GM12878 (cell line): ENCODE measurements around the gene RGMB.

Experiments used
- TF ChIP-seq, protein P1 (sequence below): IDR thresholded peaks from 2 replicates; pipeline ENCODE4 v1.6.1; 2012; ENCODE audit warnings: improper control_type of control experiment, low read depth, low read length; ENCODE audit not compliant: insufficient replicate concordance
- TF ChIP-seq, protein P2 (sequence below), 3 experiments: IDR thresholded peaks in 2 of 3; conservative IDR thresholded peaks in 1 of 3; 2 replicates each; pipeline ENCODE4 v1.5.1; 2011; ENCODE audit warnings: low read depth in 3 of 3, low read length in 3 of 3, mild to moderate bottlenecking in 3 of 3, control low read depth in 2 of 3, moderate library complexity in 2 of 3, inconsistent platforms in 1 of 3, mixed read lengths in 1 of 3; ENCODE audit not compliant: control insufficient read depth in 2 of 3, insufficient read depth in 1 of 3; ENCODE audit errors: extremely low read depth in 1 of 3

DNA sequence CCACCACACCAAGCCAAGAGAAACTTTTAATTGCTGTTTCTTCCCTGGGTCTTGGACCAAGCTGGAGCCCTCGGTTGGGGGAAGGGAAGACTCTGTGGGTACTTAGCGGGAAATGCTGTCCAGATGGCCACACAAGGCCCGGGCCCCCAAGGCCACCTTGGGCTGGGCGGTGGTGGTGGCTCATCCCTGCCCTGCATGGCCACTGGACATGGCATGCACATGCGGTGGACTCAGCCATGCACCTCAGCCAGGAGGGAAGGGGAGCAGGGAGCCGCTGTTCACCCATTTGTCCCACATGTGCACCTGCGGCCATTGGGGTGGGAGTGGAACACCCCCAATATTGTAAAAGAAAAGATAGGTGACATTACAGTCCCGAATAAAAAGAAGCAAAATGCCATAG lies 72.4 kb downstream of the RGMB start:
- TF ChIP-seq, protein P1, sequence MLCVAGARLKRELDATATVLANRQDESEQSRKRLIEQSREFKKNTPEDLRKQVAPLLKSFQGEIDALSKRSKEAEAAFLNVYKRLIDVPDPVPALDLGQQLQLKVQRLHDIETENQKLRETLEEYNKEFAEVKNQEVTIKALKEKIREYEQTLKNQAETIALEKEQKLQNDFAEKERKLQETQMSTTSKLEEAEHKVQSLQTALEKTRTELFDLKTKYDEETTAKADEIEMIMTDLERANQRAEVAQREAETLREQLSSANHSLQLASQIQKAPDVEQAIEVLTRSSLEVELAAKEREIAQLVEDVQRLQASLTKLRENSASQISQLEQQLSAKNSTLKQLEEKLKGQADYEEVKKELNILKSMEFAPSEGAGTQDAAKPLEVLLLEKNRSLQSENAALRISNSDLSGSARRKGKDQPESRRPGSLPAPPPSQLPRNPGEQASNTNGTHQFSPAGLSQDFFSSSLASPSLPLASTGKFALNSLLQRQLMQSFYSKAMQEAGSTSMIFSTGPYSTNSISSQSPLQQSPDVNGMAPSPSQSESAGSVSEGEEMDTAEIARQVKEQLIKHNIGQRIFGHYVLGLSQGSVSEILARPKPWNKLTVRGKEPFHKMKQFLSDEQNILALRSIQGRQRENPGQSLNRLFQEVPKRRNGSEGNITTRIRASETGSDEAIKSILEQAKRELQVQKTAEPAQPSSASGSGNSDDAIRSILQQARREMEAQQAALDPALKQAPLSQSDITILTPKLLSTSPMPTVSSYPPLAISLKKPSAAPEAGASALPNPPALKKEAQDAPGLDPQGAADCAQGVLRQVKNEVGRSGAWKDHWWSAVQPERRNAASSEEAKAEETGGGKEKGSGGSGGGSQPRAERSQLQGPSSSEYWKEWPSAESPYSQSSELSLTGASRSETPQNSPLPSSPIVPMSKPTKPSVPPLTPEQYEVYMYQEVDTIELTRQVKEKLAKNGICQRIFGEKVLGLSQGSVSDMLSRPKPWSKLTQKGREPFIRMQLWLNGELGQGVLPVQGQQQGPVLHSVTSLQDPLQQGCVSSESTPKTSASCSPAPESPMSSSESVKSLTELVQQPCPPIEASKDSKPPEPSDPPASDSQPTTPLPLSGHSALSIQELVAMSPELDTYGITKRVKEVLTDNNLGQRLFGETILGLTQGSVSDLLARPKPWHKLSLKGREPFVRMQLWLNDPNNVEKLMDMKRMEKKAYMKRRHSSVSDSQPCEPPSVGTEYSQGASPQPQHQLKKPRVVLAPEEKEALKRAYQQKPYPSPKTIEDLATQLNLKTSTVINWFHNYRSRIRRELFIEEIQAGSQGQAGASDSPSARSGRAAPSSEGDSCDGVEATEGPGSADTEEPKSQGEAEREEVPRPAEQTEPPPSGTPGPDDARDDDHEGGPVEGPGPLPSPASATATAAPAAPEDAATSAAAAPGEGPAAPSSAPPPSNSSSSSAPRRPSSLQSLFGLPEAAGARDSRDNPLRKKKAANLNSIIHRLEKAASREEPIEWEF = no peak
- TF ChIP-seq, protein P2, sequence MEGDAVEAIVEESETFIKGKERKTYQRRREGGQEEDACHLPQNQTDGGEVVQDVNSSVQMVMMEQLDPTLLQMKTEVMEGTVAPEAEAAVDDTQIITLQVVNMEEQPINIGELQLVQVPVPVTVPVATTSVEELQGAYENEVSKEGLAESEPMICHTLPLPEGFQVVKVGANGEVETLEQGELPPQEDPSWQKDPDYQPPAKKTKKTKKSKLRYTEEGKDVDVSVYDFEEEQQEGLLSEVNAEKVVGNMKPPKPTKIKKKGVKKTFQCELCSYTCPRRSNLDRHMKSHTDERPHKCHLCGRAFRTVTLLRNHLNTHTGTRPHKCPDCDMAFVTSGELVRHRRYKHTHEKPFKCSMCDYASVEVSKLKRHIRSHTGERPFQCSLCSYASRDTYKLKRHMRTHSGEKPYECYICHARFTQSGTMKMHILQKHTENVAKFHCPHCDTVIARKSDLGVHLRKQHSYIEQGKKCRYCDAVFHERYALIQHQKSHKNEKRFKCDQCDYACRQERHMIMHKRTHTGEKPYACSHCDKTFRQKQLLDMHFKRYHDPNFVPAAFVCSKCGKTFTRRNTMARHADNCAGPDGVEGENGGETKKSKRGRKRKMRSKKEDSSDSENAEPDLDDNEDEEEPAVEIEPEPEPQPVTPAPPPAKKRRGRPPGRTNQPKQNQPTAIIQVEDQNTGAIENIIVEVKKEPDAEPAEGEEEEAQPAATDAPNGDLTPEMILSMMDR (IDR thresholded peaks at IDR 0.05 in 2 of 3, conservative IDR thresholded peaks at IDR 0.05 in 1 of 3; ENCODE audit: control insufficient read depth in 2 of 3, extremely low read depth in 1 of 3, insufficient read depth in 1 of 3, low read depth in 3 of 3, low read length in 3 of 3) = no peak
